GM12875 (cell line): ENCODE data around the gene ENPP3.
"Not testable (repeated sequence)": the region's sequence is repeated elsewhere in the genome, so short reads cannot be mapped to it uniquely, and the experiment has no call there.

Source experiments
- H3K4me3 ChIP-seq: one replicate; pipeline ENCODE4 v1.5.1; 2011; ENCODE audit warnings: low read depth, low read length, control low read depth
- CTCF ChIP-seq: IDR thresholded peaks from 2 replicates; pipeline ENCODE4 v1.5.1; 2011; ENCODE audit warnings: low read depth, mild to moderate bottlenecking, control low read depth, inconsistent platforms, low read length, moderate library complexity, borderline replicate concordance; ENCODE audit not compliant: insufficient read depth

ENPP3 gene

DNA sequence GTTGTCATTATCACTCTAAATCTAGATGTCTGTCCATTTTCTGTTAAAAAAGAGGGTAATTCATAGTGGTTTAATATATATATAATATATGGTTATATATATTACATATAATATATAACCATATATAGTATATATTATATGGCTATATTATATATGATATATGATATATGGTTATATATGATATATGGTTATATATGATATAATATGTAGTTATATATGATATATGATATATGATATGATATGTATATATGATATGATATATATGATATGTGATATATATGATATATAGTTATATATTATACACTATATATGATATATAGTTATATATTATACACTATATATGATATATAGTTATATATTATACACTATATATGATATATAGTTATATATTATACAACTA, 55.5 kb downstream of the ENPP3 start:
- no peak overlapping the region for H3K4me3 ChIP-seq
- no peak for TF ChIP-seq CTCF

- no peak for TF ChIP-seq CTCF
Observed at GRCh38 chr6:131693384-131693783, 56.3 kb downstream of the ENPP3 start.

DNA sequence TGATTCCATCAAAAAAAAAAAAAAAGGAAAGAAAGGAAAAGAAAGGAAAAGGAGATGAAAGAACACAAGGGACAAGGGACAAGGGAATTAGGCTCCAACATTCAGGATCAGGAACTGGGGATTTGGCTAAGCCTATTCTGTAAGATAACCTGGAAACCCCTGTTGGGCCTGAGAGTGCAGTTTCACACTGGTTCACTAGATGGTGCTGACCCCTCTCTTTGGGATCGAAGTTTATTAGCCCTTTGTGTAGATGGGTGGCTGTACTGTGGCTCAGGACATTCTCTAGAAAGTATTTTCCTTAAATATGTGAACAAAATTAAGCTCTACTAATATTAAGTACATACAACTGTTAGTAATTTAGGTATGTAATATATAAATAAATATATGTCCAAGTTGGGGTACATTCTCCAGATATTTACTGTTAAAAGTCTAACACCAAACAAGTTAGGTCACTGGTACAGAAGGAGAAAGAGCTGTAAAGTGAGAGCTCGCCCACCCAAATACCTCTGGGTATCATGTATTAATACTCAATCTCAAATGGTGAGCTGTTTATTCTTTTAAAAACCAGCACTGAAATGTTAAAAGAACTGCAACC, 57.8 kb downstream of the ENPP3 start:
- H3K4me3 ChIP-seq: no peak overlapping the region
- TF ChIP-seq CTCF: peak; percentile 67; the same call in 1 of the 2 replicates

More at GRCh38 chr6:131693384-131693783, 56.3 kb downstream of the ENPP3 start:
- H3K4me3 ChIP-seq: no peak overlapping the region

DNA sequence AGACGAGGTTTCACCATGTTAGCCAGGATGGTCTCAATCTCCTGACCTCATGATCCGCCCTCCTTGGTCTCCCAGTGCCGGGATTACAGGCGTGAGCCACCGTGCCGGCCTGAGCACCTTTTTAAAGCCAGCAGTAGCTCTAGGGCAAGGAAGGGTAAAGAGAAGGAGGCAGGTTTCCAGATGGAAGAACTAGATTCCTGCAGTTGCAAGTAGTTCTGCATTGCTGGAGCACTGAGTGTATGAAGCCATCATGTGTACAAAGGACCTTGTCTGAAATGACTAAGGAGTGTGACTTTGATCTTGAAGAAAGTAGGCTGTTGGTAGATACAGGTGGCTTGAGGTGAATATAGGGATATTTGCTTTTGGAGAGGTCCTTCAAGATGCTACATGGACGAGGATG, 59.9 kb downstream of the ENPP3 start:
- no peak for TF ChIP-seq CTCF
- H3K4me3 ChIP-seq: no peak overlapping the region

GRCh38 chr6:131700851-131701250, 63.7 kb downstream of the ENPP3 start:
- H3K4me3 ChIP-seq: not testable (repeated sequence)

GRCh38 chr6:131703905-131704304, 66.8 kb downstream of the ENPP3 start:
- not testable (repeated sequence) for H3K4me3 ChIP-seq

GRCh38 chr6:131710917-131711316, 73.8 kb downstream of the ENPP3 start, which contains the start of gene CTAGE9:
Gene CTAGE9, minus strand, starts transcription at chr6:131711017. Its CDS starts 0 bp downstream, at chr6:131711017.
- H3K4me3 ChIP-seq: not testable (repeated sequence)

GRCh38 chr6:131715567-131715966, 78.5 kb downstream of the ENPP3 start:
- not testable (repeated sequence) for H3K4me3 ChIP-seq

- H3K4me3 ChIP-seq: no peak overlapping the region
- no peak for TF ChIP-seq CTCF
Observed at GRCh38 chr6:131717836-131718542, 80.9 kb downstream of the ENPP3 start.
